Spleen (tissue), 11 donors: ENCODE results near the gene CCDC117. TPM values are rescaled to one million over a fixed set of nuclear protein-coding genes. Genes with fewer than 3 reads are reported as not detected.

Experiments
- DNase-seq: peaks from one replicate; pipeline ENCODE4 v3.0.0-alpha.2; 2020
- H3K27ac ChIP-seq, 8 donors: fragments of 200-600 bp; sonication (generic) in 7 of 8; 1 replicate in 4 of 8; 2 replicates in 4 of 8; pipeline versions ENCODE4 v1.5.0 to v1.8.0; 2016 to 2021; ENCODE audit warnings: inconsistent platforms in 4 of 8, mild to moderate bottlenecking in 4 of 8, moderate library complexity in 1 of 8
- H3K27me3 ChIP-seq, 7 donors: fragments of 200-600 bp; sonication (generic) in 6 of 7; replicated peaks in 1 of 7; 1 replicate in 4 of 7; 2 replicates in 3 of 7; pipeline versions ENCODE4 v1.5.0 to v1.8.0; 2016 to 2021; ENCODE audit warnings: inconsistent platforms in 3 of 7, mild to moderate bottlenecking in 1 of 7
- H3K36me3 ChIP-seq, 6 donors: fragments of 200-600 bp; sonication (generic) in 5 of 6; 1 replicate in 4 of 6; 2 replicates in 2 of 6; pipeline versions ENCODE4 v1.5.0 to v1.8.0; 2016 to 2021; ENCODE audit warnings: inconsistent platforms in 2 of 6
- H3K4me1 ChIP-seq, 6 donors: fragments of 200-600 bp; sonication (generic) in 5 of 6; 1 replicate in 3 of 6; 2 replicates in 3 of 6; pipeline versions ENCODE4 v1.5.0 to v1.8.0; 2016 to 2021; ENCODE audit warnings: inconsistent platforms in 3 of 6
- H3K4me3 ChIP-seq, 8 donors: fragments of 200-600 bp; sonication (generic) in 7 of 8; 1 replicate in 4 of 8; 2 replicates in 4 of 8; pipeline versions ENCODE4 v1.5.0 to v1.8.0; 2016 to 2021; ENCODE audit warnings: inconsistent platforms in 4 of 8, mild to moderate bottlenecking in 4 of 8, moderate library complexity in 2 of 8
- H3K9me3 ChIP-seq, 8 donors: fragments of 200-600 bp; sonication (generic) in 7 of 8; 1 replicate in 4 of 8; 2 replicates in 4 of 8; pipeline versions ENCODE4 v1.5.0 to v1.8.0; 2016 to 2021; ENCODE audit warnings: inconsistent platforms in 4 of 8
- CTCF ChIP-seq, 11 experiments: fragments of 200-600 bp in 7 of 11; fragments of 450-650 bp in 4 of 11; sonication (generic) in 4 of 11; IDR thresholded peaks in 8 of 11; conservative IDR thresholded peaks in 3 of 11; 1 replicate in 7 of 11; 2 replicates in 4 of 11; pipeline versions ENCODE4 v1.4.0 to v1.8.0; 2016 to 2021; ENCODE audit warnings: antibody characterized with exemption in 11 of 11, inconsistent platforms in 4 of 11, mild to moderate bottlenecking in 1 of 11
- POLR2A ChIP-seq, 3 donors: fragments of 450-650 bp; IDR thresholded peaks; one replicate each; pipeline ENCODE4 v1.5.1; 2017; ENCODE audit warnings: antibody characterized with exemption in 3 of 3, mild to moderate bottlenecking in 1 of 3
- POLR2AphosphoS5 ChIP-seq, 3 donors: sonication (generic); formaldehyde crosslinking; IDR thresholded peaks; one replicate each; pipeline ENCODE4 v1.5.1; 2017; ENCODE audit warnings: antibody characterized with exemption in 3 of 3
- WGBS, 5 donors: extraction: QIAGEN DNeasy Blood & Tissue Kit in 3 of 5; methylation state at CpG; one replicate each; pipeline versions ENCODE4 v1.1.5 to v1.1.7; 2013 to 2018; 5-methylcytosine and 5-hydroxymethylcytosine counted together
- intact Hi-C: fragments of 100-400 bp; cut with DNase I; formaldehyde crosslinking; loops from one replicate; pipeline ENCODE4 v1.15.0; 2023; ENCODE audit warnings: low total_unique reads
- polyA plus RNA-seq, 3 donors: library from polyadenylated mRNA; stranded (reverse); fragments of 200-250 nt; gene quantifications; one replicate each; pipeline ENCODE4 v1.2.1, GENCODE V29; 2013
- total RNA-seq, 7 donors: library from RNA; depleted of rRNA in 3 of 7; stranded (reverse); fragments of >200 nt in 3 of 7; fragmentation: NEBNext Ultra II Directional in 4 of 7; extraction: Animal tissue kit (Norgen Biotek cat#: 25700) in 4 of 7; gene quantifications; one replicate each; pipeline versions ENCODE4 v1.1.0 to v1.2.1, GENCODE V29; 2016 to 2021
- donor health status: healthy with polysubstance abuse.
- donor health status: DM: no; HTN: no; CAD: no; lungs with moderate emphysema.
- donor health status: DM: no; HTN: no; CAD: no.
- donor health status: Bipolar disorder and iron deficiency.
- donor health status: healthy.
- donor health status: DM: no; HTN: no; CAD: no.
- donor health status: DM: yes; HTN: yes; CAD: no.

The CCDC117 gene
- total and polyA plus RNA-seq, 10 donors: 6.6 to 33.0 (median 19.0) TPM

GRCh38 chr22:28773461-28773867 is 969 bp downstream of the CCDC117 start:
- peak overlapping the region; percentile 95 to 100 (median 99) for H3K27ac ChIP-seq
- intact Hi-C loops: no loop called here
- peak in 1 of 3 donors; percentile 1 for TF ChIP-seq POLR2AphosphoS5 (IDR thresholded peaks at IDR 0.05)
- TF ChIP-seq CTCF (IDR thresholded peaks at IDR 0.05 in 8 of 11, conservative IDR thresholded peaks at IDR 0.05 in 3 of 11): no peak
- peaks cover 0 to 45% (median 24%) of the 10 kb centered on the region in 6 donors for H3K36me3 ChIP-seq
- H3K4me3 ChIP-seq: peak overlapping the region; percentile 50 to 93 (median 76)
- H3K4me1 ChIP-seq: peaks cover 7 to 60% (median 47%) of the 10 kb centered on the region in 6 donors
- H3K9me3 ChIP-seq: peaks cover 0 to 8% (median 3%) of the 10 kb centered on the region in 8 donors
- WGBS, 5 donors: 0 to 2% (median 1%) methylated on average over 10 of the region's 10 CpGs
- DNase-seq: no peak
- H3K27me3 ChIP-seq: no peaks in the 10 kb centered on the region

GRCh38 chr22:28774378-28774777 is 1.9 kb downstream of the CCDC117 start:
- Histone ChIP-seq H3K4me1 (peaks cover 7 to 69% (median 51%) of the 10 kb centered on the region in 6 donors), H3K27me3 (no peaks in the 10 kb centered on the region), H3K4me3 (peak overlapping the region in 1 of 8 donors; percentile 73), H3K27ac (peak overlapping the region in 1 of 8 donors; percentile 99), H3K36me3 (peaks cover 0 to 54% (median 24%) of the 10 kb centered on the region in 6 donors), H3K9me3 (peaks cover 0 to 1% (median 0%) of the 10 kb centered on the region in 8 donors)
- TF ChIP-seq POLR2A (IDR thresholded peaks at IDR 0.05): no peak
- no peak for TF ChIP-seq CTCF (IDR thresholded peaks at IDR 0.05 in 8 of 11, conservative IDR thresholded peaks at IDR 0.05 in 3 of 11)
- TF ChIP-seq POLR2AphosphoS5 (IDR thresholded peaks at IDR 0.05): no peak
- intact Hi-C loops: no loop called here
- 70 to 88% (median 84%) methylated on average over 1 of the region's 1 CpG for WGBS, 5 donors
- peak; percentile 12 for DNase-seq

- Histone ChIP-seq H3K4me3 (no peak overlapping the region), H3K36me3 (peaks cover 0 to 100% (median 56%) of the 10 kb centered on the region in 6 donors), H3K4me1 (peaks cover under 1 to 67% (median 40%) of the 10 kb centered on the region in 6 donors), H3K9me3 (no peaks in the 10 kb centered on the region), H3K27me3 (no peaks in the 10 kb centered on the region), H3K27ac (no peak overlapping the region)
- 84 to 88% (median 87%) methylated on average over 5 of the region's 5 CpGs for WGBS, 5 donors
- no peak for DNase-seq
- intact Hi-C loops: no loop called here
- no peak for TF ChIP-seq POLR2AphosphoS5 (IDR thresholded peaks at IDR 0.05)
- no peak for TF ChIP-seq CTCF (IDR thresholded peaks at IDR 0.05 in 8 of 11, conservative IDR thresholded peaks at IDR 0.05 in 3 of 11)
- TF ChIP-seq POLR2A (IDR thresholded peaks at IDR 0.05): no peak
Measured at GRCh38 chr22:28779833-28780232, 7.3 kb downstream of the CCDC117 start.

- Histone ChIP-seq H3K9me3 (no peaks in the 10 kb centered on the region), H3K36me3 (peaks cover 0 to 100% (median 58%) of the 10 kb centered on the region in 6 donors), H3K4me1 (peaks cover 0 to 62% (median 35%) of the 10 kb centered on the region in 6 donors), H3K27ac (no peak overlapping the region), H3K4me3 (no peak overlapping the region), H3K27me3 (no peaks in the 10 kb centered on the region)
- TF ChIP-seq POLR2A (IDR thresholded peaks at IDR 0.05) (no peak), CTCF (IDR thresholded peaks at IDR 0.05 in 8 of 11, conservative IDR thresholded peaks at IDR 0.05 in 3 of 11) (no peak), POLR2AphosphoS5 (IDR thresholded peaks at IDR 0.05) (no peak)
- 88 to 97% (median 93%) methylated on average over 1 of the region's 1 CpG for WGBS, 5 donors
- no peak for DNase-seq
- intact Hi-C loops: no loop called here
Measured at GRCh38 chr22:28780296-28780695, 7.8 kb downstream of the CCDC117 start.
